GM19023 (cell line): ENCODE results near the gene TNS2.
"Not testable (repeated sequence)": the region's sequence is repeated elsewhere in the genome, so short reads cannot be mapped to it uniquely, and the experiment has no call there.

Experiments used
- ATAC-seq: cut with Tn5 transposase; IDR thresholded peaks from one replicate; pipeline ENCODE4 v1.9.1; 2021; ENCODE audit warnings: mild to moderate bottlenecking, moderate library complexity; ENCODE audit not compliant: unreplicated experiment

The TNS2 gene

DNA sequence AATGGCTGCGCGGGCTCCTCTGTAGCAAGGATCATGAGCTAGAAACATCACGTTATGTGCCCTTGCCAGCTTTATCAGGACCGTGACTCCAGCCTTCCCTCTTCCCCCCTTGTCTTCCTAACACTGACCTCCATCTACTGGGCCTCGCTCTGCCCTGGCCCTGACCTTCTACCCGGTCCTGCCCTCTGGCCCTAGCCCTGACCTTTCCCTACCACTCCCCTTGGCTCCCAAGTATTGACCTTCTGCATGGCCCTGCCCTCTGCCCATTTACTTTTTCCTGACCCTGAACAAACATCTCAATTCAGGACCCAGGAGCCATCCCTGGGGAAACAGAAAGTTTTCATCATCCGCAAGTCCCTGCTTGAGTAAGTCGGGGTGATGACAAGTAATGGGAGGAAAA is 55.4 kb downstream of the TNS2 start:
- no peak for ATAC-seq

DNA sequence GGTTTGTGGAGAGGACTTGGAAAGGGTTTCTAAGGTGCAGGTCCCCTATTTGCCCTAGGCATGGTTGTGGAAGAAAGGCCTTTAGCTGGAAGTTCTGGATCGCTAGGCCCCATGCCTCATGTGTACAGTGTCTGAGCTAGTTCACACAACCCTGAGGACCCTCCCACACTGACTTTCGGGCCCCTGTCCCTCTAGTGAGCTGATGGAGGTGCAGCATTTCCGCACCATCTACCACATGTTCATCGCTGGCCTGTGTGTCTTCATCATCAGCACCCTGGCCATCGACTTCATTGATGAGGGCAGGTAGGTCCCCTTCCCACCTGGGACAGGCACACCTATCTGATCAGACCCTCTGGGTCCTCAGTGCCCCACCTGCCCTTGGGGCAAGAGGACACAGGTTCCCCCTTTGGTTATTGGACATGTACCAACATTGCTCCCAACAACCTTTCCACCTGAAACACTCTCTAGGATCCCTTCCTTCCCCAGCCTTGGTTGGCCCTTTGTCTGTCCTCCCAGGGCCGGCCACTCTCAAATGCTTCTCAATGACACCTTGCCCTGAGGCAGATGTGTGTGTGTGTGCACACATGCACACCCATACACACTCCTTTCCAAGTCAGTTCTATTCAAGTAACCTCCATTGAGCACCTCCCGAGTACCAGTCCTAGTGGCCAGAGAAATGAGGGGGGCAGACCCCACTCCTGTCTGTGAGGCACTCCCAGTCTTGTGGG is 56.0 kb downstream of the TNS2 start:
- no peak for ATAC-seq

DNA sequence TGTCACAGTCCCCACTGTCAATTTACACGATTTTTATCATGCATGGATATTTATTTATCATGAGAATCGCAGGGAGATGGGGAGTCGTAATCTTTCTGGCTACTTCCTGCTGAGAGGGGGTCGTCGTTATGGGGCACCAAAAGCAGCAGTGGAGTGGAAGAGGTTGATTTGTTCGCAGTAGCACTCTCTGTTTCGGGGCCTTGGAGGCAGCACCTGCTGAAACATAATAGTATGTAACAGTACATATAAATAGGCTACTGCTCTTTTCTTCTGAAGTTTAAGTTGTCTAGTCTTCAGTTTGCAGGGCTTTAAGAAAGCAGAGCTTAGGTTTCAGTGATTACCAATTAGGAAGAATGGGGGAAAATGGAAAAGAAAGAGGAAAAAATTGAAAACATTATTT is 57.3 kb downstream of the TNS2 start:
- no peak for ATAC-seq

DNA sequence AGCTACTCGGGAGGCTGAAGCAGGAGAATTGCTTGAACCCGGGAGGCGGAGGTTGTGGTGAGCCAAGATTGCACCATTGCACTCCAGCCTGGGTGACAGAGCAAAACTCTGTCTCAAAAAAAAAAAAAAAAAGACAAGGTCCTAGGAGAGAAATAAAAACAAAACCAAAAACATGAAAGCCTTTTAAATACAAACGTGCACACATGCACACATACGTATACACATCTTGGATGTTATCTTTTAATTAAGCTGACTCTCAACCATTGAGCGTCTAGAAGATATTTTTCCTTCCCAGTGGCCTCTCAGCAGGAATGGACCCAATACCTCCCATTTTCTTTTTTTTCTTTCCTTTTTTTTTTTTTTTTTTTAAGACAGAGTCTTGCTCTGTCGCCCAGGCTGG is 62.6 kb downstream of the TNS2 start:
- ATAC-seq = not testable (repeated sequence)

DNA sequence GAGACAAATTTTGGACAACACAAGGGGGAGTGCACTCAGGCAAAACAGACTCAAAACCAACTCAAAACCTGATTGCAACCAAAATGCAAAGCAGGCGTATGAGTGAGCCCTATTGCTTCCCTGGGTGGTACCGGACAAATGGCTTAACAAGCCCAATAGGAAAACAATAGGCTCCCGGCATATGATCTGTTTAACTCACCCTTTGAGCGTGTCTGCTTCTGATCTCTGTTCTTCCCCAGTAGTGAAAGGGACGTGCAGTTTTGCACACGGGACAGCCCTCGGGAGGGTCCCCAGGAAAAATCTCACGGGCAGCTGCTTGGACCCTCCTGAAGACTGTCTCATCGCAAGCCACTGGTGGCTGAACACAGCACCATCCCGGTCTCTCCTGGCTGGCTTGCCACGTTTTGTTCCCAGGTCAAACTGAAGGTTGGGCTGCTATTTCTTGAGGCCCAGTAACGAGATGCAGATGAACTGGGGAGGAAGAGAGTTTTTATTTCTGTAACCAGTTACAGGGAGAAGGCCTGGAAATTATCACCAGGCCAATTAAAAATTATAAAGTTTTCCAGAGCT is 63.4 kb downstream of the TNS2 start:
- ATAC-seq = no peak

DNA sequence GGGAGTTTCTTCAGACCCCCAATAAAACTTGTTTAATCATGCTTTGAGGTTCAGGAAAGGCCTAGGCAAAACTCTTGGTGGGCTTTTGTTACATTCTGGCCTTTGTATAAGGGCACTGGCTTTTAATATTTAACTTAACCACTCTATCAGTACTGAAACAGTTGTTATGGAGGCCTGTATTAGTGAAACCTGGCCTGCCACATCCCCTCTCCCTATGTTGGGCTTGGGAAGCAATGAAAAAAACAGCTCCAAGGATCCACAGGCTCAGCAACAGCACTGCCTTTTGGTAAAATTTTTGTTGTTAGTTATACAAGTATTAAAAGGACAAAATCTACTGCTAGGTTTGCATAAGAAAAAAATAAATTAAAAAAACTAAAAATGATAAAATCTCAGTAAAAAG is 64.1 kb downstream of the TNS2 start:
- no peak for ATAC-seq
